GM19463 (cell line): ENCODE results near the gene TVP23A.

ENCODE experiments used
- ATAC-seq: cut with Tn5 transposase; IDR thresholded peaks from one replicate; pipeline ENCODE4 v1.9.1; 2021; ENCODE audit warnings: mild to moderate bottlenecking, moderate library complexity; ENCODE audit not compliant: unreplicated experiment

Gene TVP23A

GRCh38 chr16:10817963-10818941 is at the start of gene TVP23A:
TVP23A (minus strand) TSS chr16:10818794; CDS start chr16:10818493, 301 bp downstream.
- no peak for ATAC-seq

- no peak for ATAC-seq
Measured at GRCh38 chr16:10868104-10868595, 49.6 kb upstream of the TVP23A start.

GRCh38 chr16:10867199-10867598 is 48.6 kb upstream of the TVP23A start:
- ATAC-seq: no peak

- no peak for ATAC-seq
Measured at GRCh38 chr16:10865991-10866966, 47.7 kb upstream of the TVP23A start.

- ATAC-seq: no peak
Measured at GRCh38 chr16:10862438-10862837, 43.8 kb upstream of the TVP23A start.

- no peak for ATAC-seq
Measured at GRCh38 chr16:10859658-10860057, 41.1 kb upstream of the TVP23A start.

- ATAC-seq: no peak
Measured at GRCh38 chr16:10859020-10859419, 40.4 kb upstream of the TVP23A start.

- no peak for ATAC-seq
Measured at GRCh38 chr16:10858203-10858602, 39.6 kb upstream of the TVP23A start.

GRCh38 chr16:10856042-10856441 is 37.4 kb upstream of the TVP23A start:
- ATAC-seq: no peak

- ATAC-seq: no peak
Measured at GRCh38 chr16:10852948-10853347, 34.4 kb upstream of the TVP23A start.

- no peak for ATAC-seq
Measured at GRCh38 chr16:10852286-10852685, 33.7 kb upstream of the TVP23A start.

GRCh38 chr16:10851512-10851911 is 32.9 kb upstream of the TVP23A start:
- ATAC-seq: no peak

GRCh38 chr16:10850478-10850850 is 31.9 kb upstream of the TVP23A start:
- ATAC-seq: no peak

- no peak for ATAC-seq
Measured at GRCh38 chr16:10849736-10850477, 31.3 kb upstream of the TVP23A start.

GRCh38 chr16:10847176-10847575 is 28.6 kb upstream of the TVP23A start:
- no peak for ATAC-seq

- ATAC-seq: no peak
Measured at GRCh38 chr16:10846213-10846998, 27.8 kb upstream of the TVP23A start.

- ATAC-seq: no peak
Measured at GRCh38 chr16:10840703-10841102, 22.1 kb upstream of the TVP23A start.

GRCh38 chr16:10839279-10839666 is 20.7 kb upstream of the TVP23A start:
- no peak for ATAC-seq

- no peak for ATAC-seq
Measured at GRCh38 chr16:10838621-10839278, 20.2 kb upstream of the TVP23A start.
